H1 (cell line): ENCODE data around the gene CEP350. TPM values are rescaled to one million over a fixed set of nuclear protein-coding genes. Genes with fewer than 3 reads are reported as not detected.

Source experiments
- CTCF ChIA-PET: fragments of 300-600 bp; sonication (Branson Sonifier 250); formaldehyde crosslinking; loops from one replicate; lab custom pipeline; 2021; ENCODE audit not compliant: partially characterized antibody; lab: Charles Lee
- POLR2A ChIA-PET: fragments of 300-600 bp; sonication (Branson Sonifier 250); formaldehyde crosslinking; loops from one replicate; lab custom pipeline; 2021; ENCODE audit warnings: inconsistent platforms; ENCODE audit not compliant: partially characterized antibody; lab: Charles Lee
- DNase-seq, 2 experiments: peaks; one replicate each; pipeline versions ENCODE4 v3.0.0 to v3.0.0-alpha.2; 2010 to 2022; ENCODE audit warnings: low spot score in 2 of 2, low read depth in 1 of 2, mixed read lengths in 1 of 2
- FAIRE-seq: peaks from 2 replicates; lab custom pipeline; 2011; peaks lifted over from hg19 to GRCh38; lab: Jason Lieb, UNC
- H2AFZ ChIP-seq: 2 replicates; pipeline ENCODE4 v1.8.1; 2012; ENCODE audit warnings: low read length, inconsistent platforms
- H2AK5ac ChIP-seq: 2 replicates; pipeline ENCODE4 v1.6.1; 2013; ENCODE audit warnings: low read depth, low read length
- H2BK120ac ChIP-seq: replicated peaks from 2 replicates; pipeline ENCODE3; 2013; ENCODE audit warnings: low read depth, low read length, inconsistent platforms
- H2BK12ac ChIP-seq: 2 replicates; pipeline ENCODE4 v1.6.1; 2013; ENCODE audit warnings: low read depth, low read length
- H2BK15ac ChIP-seq: 2 replicates; pipeline ENCODE4 v1.6.1; 2013; ENCODE audit warnings: low read length
- H2BK20ac ChIP-seq: 2 replicates; pipeline ENCODE4 v1.6.1; 2013; ENCODE audit warnings: low read length
- H2BK5ac ChIP-seq: 2 replicates; pipeline ENCODE4 v1.6.1; 2013; ENCODE audit warnings: low read depth, low read length
- H3K14ac ChIP-seq: 2 replicates; pipeline ENCODE4 v1.6.1; 2013; ENCODE audit warnings: inconsistent platforms; ENCODE audit not compliant: insufficient read length
- H3K18ac ChIP-seq: 2 replicates; pipeline ENCODE4 v1.6.1; 2013; ENCODE audit warnings: low read length; ENCODE audit errors: extremely low read depth
- H3K23ac ChIP-seq: 2 replicates; pipeline ENCODE4 v1.6.1; 2013; ENCODE audit warnings: inconsistent platforms; ENCODE audit not compliant: insufficient read length
- H3K23me2 ChIP-seq: 2 replicates; pipeline ENCODE4 v1.6.1; 2013; ENCODE audit warnings: low read depth, low read length
- H3K27ac ChIP-seq: 2 replicates; pipeline ENCODE4 v1.6.1; 2011; ENCODE audit warnings: low read depth, low read length, inconsistent platforms
- H3K27me3 ChIP-seq, 4 experiments: replicated peaks in 1 of 4; 1 replicate in 1 of 4; 2 replicates in 3 of 4; pipeline versions ENCODE4 v1.6.1 to v1.8.1; 2011 to 2013; ENCODE audit warnings: low read length in 3 of 4, mild to moderate bottlenecking in 3 of 4, inconsistent platforms in 2 of 4, mixed read lengths in 2 of 4, moderate library complexity in 1 of 4; ENCODE audit not compliant: control insufficient read depth in 3 of 4, insufficient read depth in 3 of 4; ENCODE audit errors: extremely low read depth in 1 of 4
- H3K36me3 ChIP-seq, 4 experiments: 2 replicates each; pipeline versions ENCODE4 v1.6.1 to v1.8.1; 2011 to 2013; ENCODE audit warnings: mild to moderate bottlenecking in 4 of 4, low read length in 3 of 4, moderate library complexity in 2 of 4, control low read depth in 1 of 4, inconsistent platforms in 1 of 4; ENCODE audit not compliant: insufficient read depth in 4 of 4, control insufficient read depth in 2 of 4
- H3K4ac ChIP-seq: replicated peaks from 2 replicates; pipeline ENCODE3; 2013; ENCODE audit warnings: low read length, low read depth, mixed read lengths, inconsistent platforms; ENCODE audit not compliant: insufficient read length
- H3K4me1 ChIP-seq, 4 experiments: replicated peaks in 1 of 4; 1 replicate in 1 of 4; 2 replicates in 3 of 4; pipeline versions ENCODE4 v1.6.1 to v1.8.1; 2011 to 2013; ENCODE audit warnings: low read length in 3 of 4, inconsistent platforms in 2 of 4, mixed read lengths in 1 of 4; ENCODE audit not compliant: insufficient read depth in 4 of 4, control insufficient read depth in 3 of 4
- H3K4me2 ChIP-seq, 2 experiments: 2 replicates each; pipeline versions ENCODE4 v1.6.1 to v1.8.1; 2011 to 2013; ENCODE audit warnings: low read depth in 2 of 2, low read length in 2 of 2, control low read depth in 1 of 2, inconsistent platforms in 1 of 2, mild to moderate bottlenecking in 1 of 2; ENCODE audit not compliant: insufficient read depth in 1 of 2
- H3K4me3 ChIP-seq, 4 experiments: fragments of 200-600, 300-600 bp in 1 of 4; sonication (generic), shearing (Covaris generic), sonication (Bioruptor Twin) in 1 of 4; 2 replicates each; pipeline versions ENCODE4 v1.5.1 to v1.8.1; 2011 to 2016; ENCODE audit warnings: low read length in 4 of 4, low read depth in 3 of 4, control low read depth in 2 of 4, inconsistent platforms in 2 of 4, mild to moderate bottlenecking in 2 of 4, mixed read lengths in 1 of 4, moderate library complexity in 1 of 4; ENCODE audit not compliant: insufficient read depth in 2 of 4; ENCODE audit errors: extremely low read depth in 1 of 4
- H3K56ac ChIP-seq: replicated peaks from 2 replicates; pipeline ENCODE3; 2013; ENCODE audit warnings: low read depth, mild to moderate bottlenecking, mixed read lengths, low read length, inconsistent platforms; ENCODE audit not compliant: insufficient read length
- H3K79me1 ChIP-seq: 2 replicates; pipeline ENCODE4 v1.6.1; 2013; ENCODE audit warnings: low read depth, low read length, control low read depth
- H3K79me2 ChIP-seq, 2 experiments: 2 replicates each; pipeline versions ENCODE4 v1.6.1 to v1.8.1; 2012 to 2013; ENCODE audit warnings: low read length in 2 of 2, mild to moderate bottlenecking in 2 of 2, inconsistent platforms in 1 of 2; ENCODE audit not compliant: insufficient read depth in 2 of 2, control insufficient read depth in 1 of 2
- H3K9ac ChIP-seq, 4 experiments: replicated peaks in 1 of 4; 1 replicate in 1 of 4; 2 replicates in 3 of 4; pipeline versions ENCODE4 v1.6.1 to v1.8.1; 2011 to 2013; ENCODE audit warnings: low read depth in 3 of 4, low read length in 3 of 4, control low read depth in 2 of 4, mild to moderate bottlenecking in 2 of 4, moderate library complexity in 2 of 4, inconsistent platforms in 1 of 4; ENCODE audit errors: extremely low read depth in 1 of 4
- H3K9me3 ChIP-seq, 2 experiments: 2 replicates each; pipeline versions ENCODE4 v1.6.1 to v1.8.1; 2012 to 2013; ENCODE audit warnings: mild to moderate bottlenecking in 2 of 2, moderate library complexity in 2 of 2, control low read depth in 1 of 2, inconsistent platforms in 1 of 2, low read depth in 1 of 2, low read length in 1 of 2, mixed read lengths in 1 of 2; ENCODE audit not compliant: insufficient read depth in 2 of 2
- H4K20me1 ChIP-seq, 2 experiments: replicated peaks in 1 of 2; 2 replicates each; pipeline versions ENCODE3 to v1.8.1; 2011 to 2013; ENCODE audit warnings: inconsistent platforms in 2 of 2, low read length in 2 of 2, mild to moderate bottlenecking in 1 of 2; ENCODE audit not compliant: insufficient read depth in 2 of 2, control insufficient read depth in 1 of 2
- H4K5ac ChIP-seq: 2 replicates; pipeline ENCODE4 v1.6.1; 2013; ENCODE audit warnings: low read length, low read depth, mixed read lengths, inconsistent platforms; ENCODE audit not compliant: insufficient read length
- H4K8ac ChIP-seq: 2 replicates; pipeline ENCODE4 v1.8.0; 2013; ENCODE audit warnings: mild to moderate bottlenecking, moderate library complexity, low read length, inconsistent platforms; ENCODE audit not compliant: insufficient read depth; ENCODE audit errors: extremely low read depth
- H4K91ac ChIP-seq: replicated peaks from 2 replicates; pipeline ENCODE3; 2013; ENCODE audit warnings: low read length, mixed read lengths, inconsistent platforms; ENCODE audit not compliant: insufficient read length
- BACH1 ChIP-seq: IDR thresholded peaks from 2 replicates; pipeline ENCODE4 v1.6.1; 2012; ENCODE audit warnings: low read length, improper control_type of control experiment
- CBX5 ChIP-seq: fragments of 300-800, 300-1000 bp; sonication (generic); IDR thresholded peaks from 2 replicates; pipeline ENCODE4 v1.7.1; 2016; ENCODE audit warnings: antibody characterized with exemption, low read length, low read depth
- CREB1 ChIP-seq: IDR thresholded peaks from 2 replicates; pipeline ENCODE4 v1.6.1; 2012; ENCODE audit warnings: inconsistent platforms
- CTBP2 ChIP-seq: IDR thresholded peaks from 2 replicates; pipeline ENCODE4 v1.7.0; 2011; ENCODE audit warnings: borderline replicate concordance, mild to moderate bottlenecking, moderate library complexity, mixed read lengths, low read length; ENCODE audit not compliant: insufficient read depth, insufficient read length
- EGR1 ChIP-seq: IDR thresholded peaks from 2 replicates; pipeline ENCODE4 v1.6.1; 2011; ENCODE audit warnings: low read depth, low read length, borderline replicate concordance
- HDAC6 ChIP-seq: IDR thresholded peaks from one replicate; pipeline ENCODE4 v1.7.1; 2012; ENCODE audit warnings: low read depth, mild to moderate bottlenecking, inconsistent platforms, low read length, moderate library complexity
- NRF1 ChIP-seq: IDR thresholded peaks from 2 replicates; pipeline ENCODE4 v1.6.1; 2011; ENCODE audit warnings: mild to moderate bottlenecking, low read depth, low read length, improper control_type of control experiment
- SUZ12 ChIP-seq: fragments of 200-600 bp; sonication (generic); IDR thresholded peaks from 2 replicates; pipeline ENCODE4 v1.6.1; 2012; ENCODE audit warnings: mild to moderate bottlenecking, inconsistent platforms, low read length, moderate library complexity, mixed read lengths
- ZNF274 ChIP-seq: IDR thresholded peaks from 2 replicates; pipeline ENCODE4 v1.7.0; 2012; ENCODE audit warnings: low read length, borderline replicate concordance; ENCODE audit errors: extremely low read depth
- WGBS, 2 experiments: shearing (Covaris generic) in 1 of 2; methylation state at CpG; one replicate each; pipeline versions ENCODE4 v1.1.6 to v1.1.7; 2013 to 2015; ENCODE audit warnings: low lambda C conversion rate in 2 of 2, mixed read lengths in 2 of 2, inconsistent platforms in 1 of 2, low coverage in 1 of 2, missing lambda C conversion rate in 1 of 2; ENCODE audit not compliant: insufficient replicate concordance in 2 of 2, insufficient coverage in 1 of 2, insufficient read length in 1 of 2; ENCODE audit errors: extremely low coverage in 1 of 2, missing lambda C conversion rate in 1 of 2; 5-methylcytosine and 5-hydroxymethylcytosine counted together
- long read RNA-seq, 2 experiments: library from RNA in 1 of 2; library from capped mRNA in 1 of 2; stranded (forward); transcript quantifications; one replicate each; pipeline ENCODE4 v2.0.0, GENCODE V29; 2021; ENCODE audit warnings: inconsistent platforms in 1 of 2
- polyA minus RNA-seq, 3 experiments: library from RNA; depleted of rRNA, polyadenylated mRNA; stranded (reverse); fragments of >200 nt; gene quantifications; 1 replicate in 2 of 3; 2 replicates in 1 of 3; pipeline ENCODE4 v1.2.3, GENCODE V29; 2011
- polyA plus RNA-seq, 7 experiments: library from polyadenylated mRNA; depleted of rRNA in 3 of 7; stranded (reverse) in 5 of 7; unstranded in 2 of 7; fragments of >200 nt in 5 of 7; fragments of 200-250 nt in 2 of 7; gene quantifications; 1 replicate in 5 of 7; 2 replicates in 1 of 7; 4 replicates in 1 of 7; pipeline versions ENCODE4 v1.2.1 to v1.2.3, GENCODE V29; 2011 to 2013; ENCODE audit warnings: missing spikeins in 2 of 7, mixed read lengths in 2 of 7
- total RNA-seq: library from RNA; stranded (reverse); fragmentation: NEBNext Ultra II Directional; extraction: Animal tissue kit (Norgen Biotek cat#: 25700); gene quantifications from 2 replicates; pipeline ENCODE4 v1.2.1, GENCODE V29; 2021

The CEP350 gene
- total RNA-seq (39.0 and 39.4 TPM in 2 replicates), polyA plus RNA-seq (2011; rRNA removed) (3.1 and 5.6 TPM in 2 replicates), polyA minus RNA-seq (2011; rRNA and poly(A)+ RNA removed) (29.5 and 41.7 TPM in 2 replicates)
- polyA plus RNA-seq (2011; cell fraction: cytosol; rRNA removed) = 6.8 TPM
- polyA plus RNA-seq (2011; cell fraction: nucleus; rRNA removed) = 7.4 TPM
- 6.1 to 12.2 TPM (median 10.5 TPM) in 4 replicates for polyA plus RNA-seq (2012, experiment 1 of 2)
- polyA plus RNA-seq (2012, experiment 2 of 2) = 0.38 TPM
- 15.9 TPM for polyA plus RNA-seq (2013, experiment 1 of 2)
- polyA plus RNA-seq (2013, experiment 2 of 2) = 14.6 TPM
- polyA minus RNA-seq (2011; cell fraction: cytosol; rRNA and poly(A)+ RNA removed) = 16.6 TPM
- polyA minus RNA-seq (2011; cell fraction: nucleus; rRNA and poly(A)+ RNA removed) = 63.4 TPM
- long read RNA-seq, experiment 1, partial matches to known transcripts = 4 of 17 reads
- long read RNA-seq, experiment 1, other reads (novel, unspliced or antisense) = 13 of 17 reads
- long read RNA-seq, experiment 2, partial matches to known transcripts = 2 of 3 reads
- long read RNA-seq, experiment 2, other reads (novel, unspliced or antisense) = 1 of 3 reads

GRCh38 chr1:179954493-179955286, at the start of gene CEP350:
Gene CEP350 (plus strand): TSS chr1:179954810. CDS start chr1:179986182, 31,372 bp downstream.
- peaks cover 0 to 46% of the 10 kb centered on the region in 2 experiments; a peak in 3 of 4 replicates for H3K79me2 ChIP-seq
- no peak within 1 kb of the TSS for H2BK15ac ChIP-seq
- H3K18ac ChIP-seq = peak within 1 kb of the TSS; percentile 44; the same call in 1 of the 2 replicates
- CTCF ChIA-PET = interaction anchor here (0.6 to 2.9 kb wide), 4 partner anchors 14 to 140 kb away, joined by 3 to 7 read pairs (median 4); no protein-coding TSS in a partner anchor
- no peak within 1 kb of the TSS for H3K23ac ChIP-seq
- peaks cover 0 to 4% (median 0%) of the 10 kb centered on the region in 4 experiments; a peak in 2 of 7 replicates for H3K4me1 ChIP-seq
- H3K23me2 ChIP-seq = peaks cover 8% of the 10 kb centered on the region
- H3K79me1 ChIP-seq = no peaks in the 10 kb centered on the region
- H3K9me3 ChIP-seq = no peaks in the 10 kb centered on the region
- FAIRE-seq (peak; percentile 95), DNase-seq (peak; percentile 95 to 97)
- POLR2A ChIA-PET = interaction anchor here (0.7 to 2.9 kb wide), 10 partner anchors 11 to 661 kb away, joined by 3 to 16 read pairs (median 3); partner anchors contain the start of genes SOAT1 and TOR1AIP1
- H4K5ac ChIP-seq = peak within 1 kb of the TSS; percentile 31
- peak within 1 kb of the TSS; percentile 2 for H3K4ac ChIP-seq
- H3K14ac ChIP-seq = no peak within 1 kb of the TSS
- no peaks in the 10 kb centered on the region for H3K27me3 ChIP-seq
- H3K27ac ChIP-seq = peak within 1 kb of the TSS; percentile 85
- H2BK5ac ChIP-seq = peak within 1 kb of the TSS; percentile 82
- peak within 1 kb of the TSS; percentile 7 for H2BK120ac ChIP-seq
- H3K9ac ChIP-seq = peak within 1 kb of the TSS; percentile 73 to 92 (median 92)
- peak within 1 kb of the TSS; percentile 7; the same call in 1 of the 2 replicates for H2BK12ac ChIP-seq
- H2BK20ac ChIP-seq = no peak within 1 kb of the TSS
- no peak within 1 kb of the TSS for H2AK5ac ChIP-seq
- peak within 1 kb of the TSS; percentile 40 for H3K56ac ChIP-seq
- peak within 1 kb of the TSS; percentile 99 for H2AFZ ChIP-seq
- no peaks in the 10 kb centered on the region for H4K20me1 ChIP-seq
- 1% methylated on average over 65 of the region's 72 CpGs; no CpG with 5 or more reads in 1 of the 2 experiments for WGBS, 2 experiments
- H3K36me3 ChIP-seq = no peaks in the 10 kb centered on the region
- H3K4me3 ChIP-seq = peak within 1 kb of the TSS; percentile 74 to 90 (median 83)
- peak within 1 kb of the TSS; percentile 39 for H4K91ac ChIP-seq
- H3K4me2 ChIP-seq = peak within 1 kb of the TSS; percentile 79 to 80
- H4K8ac ChIP-seq = peak within 1 kb of the TSS; percentile 96; the same call in 1 of the 2 replicates
- TF ChIP-seq CTBP2 = no peak
- no peak for TF ChIP-seq SUZ12
- no peak for TF ChIP-seq HDAC6
- TF ChIP-seq BACH1 = no peak
- TF ChIP-seq CREB1 = peak; percentile 90
- no peak for TF ChIP-seq NRF1
- TF ChIP-seq EGR1 = no peak
- no peak for TF ChIP-seq CBX5
- no peak for TF ChIP-seq ZNF274
